Loucy (cell line): Measurements from ENCODE around the gene TRPM3.

Experiments
- H2AFZ ChIP-seq: fragments of 200-600 bp; sonication (generic); 2 replicates; pipeline ENCODE4 v1.6.0; 2016; ENCODE audit warnings: antibody characterized with exemption, mild to moderate bottlenecking, low read length, moderate library complexity
- H3F3A ChIP-seq: fragments of 200-600 bp; 2 replicates; pipeline ENCODE4 v1.6.0; 2016; ENCODE audit warnings: antibody characterized with exemption, low read depth, mild to moderate bottlenecking
- H3K27me3 ChIP-seq: fragments of 200-600 bp; sonication (generic); 2 replicates; pipeline ENCODE4 v1.6.1; 2014; ENCODE audit warnings: low read length, mild to moderate bottlenecking; ENCODE audit not compliant: insufficient read depth, poor library complexity, severe bottlenecking
- H3K36me3 ChIP-seq: fragments of 200-600 bp; sonication (generic); 2 replicates; pipeline ENCODE4 v1.6.1; 2016; ENCODE audit warnings: low read length; ENCODE audit not compliant: insufficient read depth
- H3K4me1 ChIP-seq: fragments of 200-600 bp; sonication (generic); 2 replicates; pipeline ENCODE4 v1.5.1; 2014; ENCODE audit warnings: low read length, mild to moderate bottlenecking; ENCODE audit not compliant: insufficient read depth, poor library complexity, severe bottlenecking
- H3K4me2 ChIP-seq: fragments of 200-600 bp; sonication (generic); 2 replicates; pipeline ENCODE4 v1.6.0; 2014; ENCODE audit warnings: antibody characterized with exemption, low read length, low read depth, mild to moderate bottlenecking; ENCODE audit not compliant: poor library complexity, severe bottlenecking
- H3K4me3 ChIP-seq: fragments of 200-600 bp; sonication (generic); 2 replicates; pipeline ENCODE4 v1.5.1; 2014; ENCODE audit warnings: low read length, mild to moderate bottlenecking, mixed read lengths; ENCODE audit not compliant: poor library complexity, severe bottlenecking
- H3K79me2 ChIP-seq: fragments of 200-600 bp; sonication (generic); 2 replicates; pipeline ENCODE4 v1.6.1; 2014; ENCODE audit warnings: low read length; ENCODE audit not compliant: insufficient read depth
- H3K9ac ChIP-seq: fragments of 200-600 bp; sonication (generic); 2 replicates; pipeline ENCODE4 v1.6.0; 2014; ENCODE audit warnings: mild to moderate bottlenecking, low read depth, low read length, moderate library complexity; ENCODE audit not compliant: poor library complexity, severe bottlenecking
- H3K9me2 ChIP-seq: fragments of 200-600 bp; sonication (generic); replicated peaks from 2 replicates; pipeline ENCODE4 v1.6.1; 2016; ENCODE audit warnings: low read depth, low read length, mixed read lengths
- H3K9me3 ChIP-seq: fragments of 200-600 bp; sonication (generic); 2 replicates; pipeline ENCODE4 v1.6.1; 2014; ENCODE audit warnings: mild to moderate bottlenecking, antibody characterized with exemption, low read length, low read depth; ENCODE audit not compliant: insufficient read depth
- H4K20me1 ChIP-seq: fragments of 200-600 bp; sonication (generic); 2 replicates; pipeline ENCODE4 v1.6.0; 2014; ENCODE audit warnings: antibody characterized with exemption, low read length, mild to moderate bottlenecking; ENCODE audit not compliant: insufficient read depth, poor library complexity, severe bottlenecking
- CTCF ChIP-seq: fragments of 200-600 bp; sonication (generic); conservative IDR thresholded peaks from 2 replicates; pipeline ENCODE4 v1.5.1; 2014; ENCODE audit warnings: mild to moderate bottlenecking, antibody characterized with exemption, low read length
- EZH2phosphoT487 ChIP-seq: fragments of 200-600 bp; IDR thresholded peaks from 2 replicates; pipeline ENCODE4 v1.6.1; 2018; ENCODE audit warnings: antibody characterized with exemption, mild to moderate bottlenecking, moderate library complexity, borderline replicate concordance

The TRPM3 gene

GRCh38 chr9:70557661-70558369 lies 563.6 kb downstream of the TRPM3 start:
- Histone ChIP-seq H3F3A (no peaks in the 10 kb centered on the region), H3K9me3 (no peaks in the 10 kb centered on the region), H3K4me2 (no peak overlapping the region), H3K4me3 (no peak overlapping the region), H3K4me1 (peaks cover under 1% of the 10 kb centered on the region), H3K36me3 (no peaks in the 10 kb centered on the region), H3K9me2 (no peaks in the 10 kb centered on the region), H3K79me2 (no peaks in the 10 kb centered on the region), H2AFZ (no peak overlapping the region), H4K20me1 (no peaks in the 10 kb centered on the region), H3K27me3 (no peaks in the 10 kb centered on the region), H3K9ac (no peak overlapping the region)
- no peak for TF ChIP-seq CTCF
- TF ChIP-seq EZH2phosphoT487, result no peak

- Histone ChIP-seq H3K4me1 (no peaks in the 10 kb centered on the region), H3K36me3 (no peaks in the 10 kb centered on the region), H3K4me2 (no peak overlapping the region), H3K27me3 (no peaks in the 10 kb centered on the region), H3K79me2 (no peaks in the 10 kb centered on the region), H3K9me2 (no peaks in the 10 kb centered on the region), H4K20me1 (no peaks in the 10 kb centered on the region), H3K9ac (no peak overlapping the region), H2AFZ (no peak overlapping the region), H3K4me3 (no peak overlapping the region), H3F3A (no peaks in the 10 kb centered on the region), H3K9me3 (no peaks in the 10 kb centered on the region)
- TF ChIP-seq CTCF, result no peak
- no peak for TF ChIP-seq EZH2phosphoT487
These were observed 564.6 kb downstream of the TRPM3 start for GRCh38 chr9:70556771-70557170.

GRCh38 chr9:70554881-70555280 lies 566.5 kb downstream of the TRPM3 start:
- Histone ChIP-seq H2AFZ (no peak overlapping the region), H4K20me1 (no peaks in the 10 kb centered on the region), H3K36me3 (no peaks in the 10 kb centered on the region), H3K4me1 (no peaks in the 10 kb centered on the region), H3K9ac (no peak overlapping the region), H3K9me3 (no peaks in the 10 kb centered on the region), H3K79me2 (no peaks in the 10 kb centered on the region), H3K4me3 (no peak overlapping the region), H3K9me2 (no peaks in the 10 kb centered on the region), H3K27me3 (no peaks in the 10 kb centered on the region), H3K4me2 (no peak overlapping the region), H3F3A (no peaks in the 10 kb centered on the region)
- no peak for TF ChIP-seq CTCF
- no peak for TF ChIP-seq EZH2phosphoT487
